Epithelial cell of esophagus (primary cell): ENCODE results near the gene KANSL1L.
A peak's percentile ranks its signal among the peaks of the same experiment; 100 is the strongest.

Source experiments
- DNase-seq: peaks from one replicate; pipeline ENCODE4 v3.0.0; 2010; ENCODE audit warnings: low read depth
- H3K4me3 ChIP-seq: 2 replicates; pipeline ENCODE4 v1.5.1; 2011; ENCODE audit warnings: mild to moderate bottlenecking, low read length, control low read depth
- TF ChIP-seq, protein P1 (sequence below): IDR thresholded peaks from 2 replicates; pipeline ENCODE4 v1.5.1; 2011; ENCODE audit warnings: low read depth, mild to moderate bottlenecking, low read length, control low read depth, inconsistent platforms; ENCODE audit not compliant: insufficient read depth; ENCODE audit errors: missing control alignments

Gene KANSL1L

DNA sequence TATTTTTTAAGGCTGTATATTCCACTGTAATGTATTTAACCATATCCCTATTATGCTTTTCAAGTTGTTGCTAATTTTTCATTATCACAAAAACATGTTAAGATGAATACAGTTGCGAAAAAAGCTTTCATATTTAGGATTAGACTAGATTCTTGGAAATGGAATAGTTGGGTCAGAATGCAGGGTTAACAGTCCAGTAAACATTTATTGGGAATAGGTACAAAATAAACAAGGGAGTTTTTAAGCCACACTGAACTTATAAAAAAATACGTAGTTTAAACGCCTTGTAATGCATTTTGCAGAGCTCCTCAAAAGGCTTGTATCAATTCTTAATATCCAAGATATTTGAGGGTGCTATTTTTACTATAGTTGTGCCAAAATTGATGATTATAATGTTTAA, 133.1 kb downstream of the KANSL1L start:
- DNase-seq = no peak
- TF ChIP-seq, protein P1, sequence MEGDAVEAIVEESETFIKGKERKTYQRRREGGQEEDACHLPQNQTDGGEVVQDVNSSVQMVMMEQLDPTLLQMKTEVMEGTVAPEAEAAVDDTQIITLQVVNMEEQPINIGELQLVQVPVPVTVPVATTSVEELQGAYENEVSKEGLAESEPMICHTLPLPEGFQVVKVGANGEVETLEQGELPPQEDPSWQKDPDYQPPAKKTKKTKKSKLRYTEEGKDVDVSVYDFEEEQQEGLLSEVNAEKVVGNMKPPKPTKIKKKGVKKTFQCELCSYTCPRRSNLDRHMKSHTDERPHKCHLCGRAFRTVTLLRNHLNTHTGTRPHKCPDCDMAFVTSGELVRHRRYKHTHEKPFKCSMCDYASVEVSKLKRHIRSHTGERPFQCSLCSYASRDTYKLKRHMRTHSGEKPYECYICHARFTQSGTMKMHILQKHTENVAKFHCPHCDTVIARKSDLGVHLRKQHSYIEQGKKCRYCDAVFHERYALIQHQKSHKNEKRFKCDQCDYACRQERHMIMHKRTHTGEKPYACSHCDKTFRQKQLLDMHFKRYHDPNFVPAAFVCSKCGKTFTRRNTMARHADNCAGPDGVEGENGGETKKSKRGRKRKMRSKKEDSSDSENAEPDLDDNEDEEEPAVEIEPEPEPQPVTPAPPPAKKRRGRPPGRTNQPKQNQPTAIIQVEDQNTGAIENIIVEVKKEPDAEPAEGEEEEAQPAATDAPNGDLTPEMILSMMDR = no peak
- no peak overlapping the region for H3K4me3 ChIP-seq

DNA sequence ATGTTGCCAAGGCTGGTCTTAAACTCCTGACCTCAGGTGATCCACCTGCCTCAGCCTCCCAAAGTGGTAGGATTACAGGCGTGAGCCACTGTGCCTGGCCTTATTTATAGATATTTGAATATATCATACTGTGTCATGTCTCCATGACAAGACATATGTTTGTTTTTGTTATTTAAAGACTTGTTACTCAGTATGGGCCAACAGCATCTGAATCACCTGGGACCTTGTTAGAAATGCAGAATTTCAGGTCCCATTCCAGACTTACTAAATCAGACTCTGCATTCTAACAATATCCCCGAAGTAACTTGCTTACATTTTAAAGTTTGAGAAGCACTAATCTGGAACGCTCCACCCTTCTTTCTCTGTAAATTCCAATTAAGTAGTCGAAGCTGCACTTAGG, 135.5 kb downstream of the KANSL1L start:
- DNase-seq = peak; percentile 25
- TF ChIP-seq, protein P1 = no peak
- no peak overlapping the region for H3K4me3 ChIP-seq

DNA sequence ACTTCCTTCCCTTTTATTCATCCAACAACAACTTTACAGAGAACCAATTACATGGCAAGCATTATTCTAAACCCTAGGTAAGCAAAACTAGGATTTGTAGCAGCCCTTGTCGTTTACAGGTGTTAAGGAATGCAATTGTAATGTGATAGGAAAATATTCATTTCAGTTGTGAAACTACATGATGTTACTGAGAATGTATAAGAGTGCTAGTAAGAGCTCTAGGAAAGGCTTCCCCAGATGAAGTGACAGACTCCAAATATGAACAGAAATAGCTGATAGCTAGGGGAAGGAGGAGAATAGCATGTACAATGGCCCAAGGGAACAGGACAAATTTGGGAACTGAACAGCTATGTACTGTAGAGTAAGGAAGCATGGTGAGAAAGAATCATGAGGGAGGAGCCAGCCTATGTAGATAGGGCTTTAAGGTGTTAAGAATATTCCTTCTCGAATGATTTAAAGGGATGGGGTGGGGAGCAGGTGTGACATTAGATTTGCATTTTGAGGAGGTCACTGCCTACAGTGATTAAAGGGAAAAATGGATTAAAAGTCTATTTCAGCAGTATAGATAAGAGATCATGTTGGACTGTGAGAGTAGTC, 137.0 kb downstream of the KANSL1L start:
- no peak overlapping the region for H3K4me3 ChIP-seq
- no peak for DNase-seq
- TF ChIP-seq, protein P1 = no peak

DNA sequence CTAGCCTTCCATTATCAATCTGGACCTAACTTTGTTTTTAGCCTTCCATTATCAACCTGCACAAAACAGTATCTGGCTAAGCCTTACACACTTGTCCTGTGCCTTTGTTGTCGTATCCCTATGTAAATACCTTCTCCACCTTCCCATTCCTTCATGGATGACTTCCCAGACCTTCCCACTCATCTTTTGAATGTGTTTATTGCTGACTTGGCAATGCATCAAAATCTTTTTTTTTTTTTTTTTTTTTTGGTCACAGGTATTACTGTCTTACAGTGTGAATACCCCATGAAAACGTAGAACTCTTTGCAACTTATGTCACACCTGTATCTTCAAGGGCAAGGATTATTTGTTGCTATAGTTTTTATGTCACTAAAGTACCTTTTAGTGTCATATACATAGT, 143.0 kb downstream of the KANSL1L start:
- no peak for DNase-seq
- TF ChIP-seq, protein P1 = no peak
- no peak overlapping the region for H3K4me3 ChIP-seq

DNA sequence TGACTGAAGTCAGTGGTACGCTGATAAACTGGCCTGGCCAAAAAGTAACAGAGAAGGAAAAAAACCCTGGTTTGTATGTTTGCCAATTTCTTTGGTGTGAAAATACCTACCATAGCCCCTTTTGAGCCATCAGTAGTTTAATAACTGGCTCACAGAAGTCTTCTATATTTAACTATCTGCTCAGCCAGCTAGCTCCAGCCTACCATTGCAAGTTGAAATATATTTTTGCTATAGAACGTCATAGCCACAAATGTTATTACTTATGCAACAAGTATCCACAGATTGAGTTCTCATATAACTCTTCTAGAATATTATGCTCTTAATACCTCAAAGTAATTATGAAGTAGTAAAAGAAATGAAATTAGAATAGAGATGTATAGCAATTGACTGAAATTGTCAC, 143.6 kb downstream of the KANSL1L start:
- DNase-seq = no peak
- TF ChIP-seq, protein P1 = no peak
- H3K4me3 ChIP-seq = no peak overlapping the region

DNA sequence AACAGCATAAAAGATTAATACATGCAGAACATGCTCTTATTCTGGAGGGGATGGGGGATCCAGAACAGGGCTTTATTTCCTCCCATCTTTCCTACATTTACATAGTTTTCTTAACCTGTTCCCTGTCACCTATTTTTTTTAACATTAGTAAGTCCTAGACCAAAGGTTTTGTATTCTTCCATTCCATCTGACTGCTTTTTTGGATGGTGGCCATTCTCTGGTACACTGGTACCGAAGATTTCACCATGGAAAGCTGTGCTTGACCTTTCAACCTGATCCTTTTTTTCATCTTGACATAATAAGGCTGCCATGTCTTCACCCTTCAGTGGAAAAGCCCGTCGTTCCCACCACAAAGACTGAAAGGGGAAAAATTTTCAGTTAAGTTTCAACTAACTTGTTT, 148.4 kb downstream of the KANSL1L start:
- no peak for DNase-seq
- no peak overlapping the region for H3K4me3 ChIP-seq
- TF ChIP-seq, protein P1 = no peak

DNA sequence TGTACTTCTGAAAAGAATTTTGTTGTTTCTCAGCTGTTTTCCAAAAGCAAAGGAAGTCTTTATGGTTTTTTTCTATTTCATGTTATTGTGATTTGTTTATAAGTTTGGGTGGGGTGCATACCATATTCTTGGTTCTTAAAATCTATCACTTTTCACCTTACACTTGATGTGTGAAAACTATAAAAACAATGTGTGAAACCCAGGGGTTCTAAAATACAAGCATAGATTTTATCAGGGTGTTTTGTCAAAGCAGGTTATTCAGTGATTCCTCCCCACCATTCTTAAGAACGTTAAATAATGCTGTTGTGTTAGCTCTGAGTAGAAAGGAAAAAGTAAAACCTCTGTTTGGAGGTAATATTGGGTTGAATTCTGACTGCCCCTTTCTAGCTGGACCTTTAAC, 151.1 kb downstream of the KANSL1L start:
- no peak overlapping the region for H3K4me3 ChIP-seq
- no peak for DNase-seq
- TF ChIP-seq, protein P1 = no peak
